ENCODE results near the gene RHBDF2. TPM values are rescaled to one million over a fixed set of nuclear protein-coding genes. Genes with fewer than 3 reads are reported as not detected.

The RHBDF2 gene
- total RNA-seq, 1 experiment from 2014 or later = 19.7 TPM

DNA sequence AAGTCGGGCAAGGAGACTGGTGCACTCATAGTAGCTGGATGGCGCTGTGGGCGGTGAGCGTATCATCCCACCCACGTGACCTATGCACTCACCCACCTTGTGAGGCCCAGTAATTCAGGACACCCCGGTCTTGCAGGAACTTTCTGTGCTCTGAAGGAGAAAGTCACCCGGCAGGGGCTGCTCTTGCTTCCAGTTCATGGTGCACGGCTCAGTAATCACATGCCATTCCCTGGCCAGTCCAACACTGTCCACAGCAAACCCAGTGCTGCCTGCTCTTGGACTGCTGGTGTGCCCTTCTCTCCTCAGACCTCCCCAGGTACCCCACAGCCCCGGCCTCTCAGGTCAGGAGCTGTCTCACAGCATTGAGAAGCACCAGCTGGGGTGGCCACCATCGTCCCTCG, 16.4 kb upstream of the RHBDF2 start:
- H3K9me3 ChIP-seq (ENCODE audit: control insufficient read depth, low read depth, low read length) = no peaks in the 10 kb centered on the region
- no peaks in the 10 kb centered on the region; the same call in 1 of the 2 replicates for H3K79me2 ChIP-seq (ENCODE audit: insufficient read depth, low read length)
- Mint-ChIP-seq H3K4me3 (no peak overlapping the region), H3K4me1 (peaks cover 0 to 12% of the 10 kb centered on the region in 2 experiments; a peak in 3 of 4 replicates), H3K27ac (no peak overlapping the region), H3K36me3 (ENCODE audit: insufficient read depth in 1 of 3, low read depth in 3 of 3) (no peaks in the 10 kb centered on the region), H3K27me3 (ENCODE audit: low read depth) (peaks cover 19% of the 10 kb centered on the region), H3K9me3 (no peaks in the 10 kb centered on the region; a peak in 1 of 5 replicates)
- H3K18ac ChIP-seq (ENCODE audit: insufficient read length, low read depth, low read length) = no peak overlapping the region
- H3K4me1 ChIP-seq (ENCODE audit: insufficient read depth, low read length) = no peaks in the 10 kb centered on the region
- no peak overlapping the region for H2BK120ac ChIP-seq (ENCODE audit: low read depth, low read length, poor library complexity, severe bottlenecking)
- no peaks in the 10 kb centered on the region for H4K20me1 ChIP-seq (ENCODE audit: control insufficient read depth, insufficient read depth, insufficient read length)
- H2BK12ac ChIP-seq (ENCODE audit: insufficient read length, low read depth, low read length) = no peak overlapping the region
- H3K56ac ChIP-seq (ENCODE audit: insufficient read length, low read depth, low read length) = no peak overlapping the region
- no peak overlapping the region; the same call in 1 of the 2 replicates for H3K14ac ChIP-seq (ENCODE audit: insufficient read depth, low read length)
- H3K23me2 ChIP-seq (ENCODE audit: insufficient read length, low read depth, low read length, poor library complexity, severe bottlenecking) = no peaks in the 10 kb centered on the region
- no peak overlapping the region for H4K91ac ChIP-seq (ENCODE audit: insufficient read length, low read depth, low read length)
- no peak overlapping the region for H2BK20ac ChIP-seq (ENCODE audit: low read depth, low read length, poor library complexity, severe bottlenecking)
- H4K8ac ChIP-seq (replicated peaks; ENCODE audit: insufficient read length, low read depth, low read length) = no peak overlapping the region
- no peak overlapping the region for H2BK5ac ChIP-seq (ENCODE audit: insufficient read length, low read length)
- no peak overlapping the region for H3T11ph ChIP-seq (ENCODE audit: low read length)
- no peak overlapping the region for H3K9ac ChIP-seq (ENCODE audit: extremely low read depth, insufficient read length, low read length)
- no peak for DNase-seq
- H2AFZ ChIP-seq (ENCODE audit: low read length) = no peak overlapping the region
- no peaks in the 10 kb centered on the region for H3K79me1 ChIP-seq (ENCODE audit: insufficient read depth, low read depth, low read length, poor library complexity, severe bottlenecking)
- H3K4me2 ChIP-seq (ENCODE audit: insufficient read depth, insufficient read length, low read length) = no peak overlapping the region
- H2BK15ac ChIP-seq (ENCODE audit: low read depth, low read length) = no peak overlapping the region
- H4K5ac ChIP-seq (ENCODE audit: insufficient read length, low read depth, low read length) = no peak overlapping the region
- no peaks in the 10 kb centered on the region for H3K27me3 ChIP-seq (ENCODE audit: insufficient read depth, low read length)
- no peak overlapping the region for H2AK5ac ChIP-seq (ENCODE audit: insufficient read length, low read length)
- H3K27ac ChIP-seq (ENCODE audit: insufficient read length, low read depth, low read length) = no peak overlapping the region
- no peak overlapping the region for H3K4ac ChIP-seq (ENCODE audit: low read depth, low read length)
- WGBS (ENCODE audit: extremely low coverage, insufficient read length, low lambda C conversion rate) = no CpG with 5 or more reads among the region's 11 CpGs
- no peak overlapping the region for H3K23ac ChIP-seq (ENCODE audit: insufficient read length, low read depth, low read length)
- no peak for TF ChIP-seq CTCF (conservative IDR thresholded peaks at IDR 0.05)

All from H9 (cell line).